HG02870 (cell line): ENCODE data around the gene VPS37D.

Experiments
- ATAC-seq: cut with Tn5 transposase; IDR thresholded peaks from one replicate; pipeline ENCODE4 v1.9.1; 2021; ENCODE audit warnings: mild to moderate bottlenecking, moderate library complexity; ENCODE audit not compliant: unreplicated experiment

Gene VPS37D

GRCh38 chr7:73678862-73679261, 11.2 kb downstream of the VPS37D start:
- ATAC-seq, result no peak

DNA sequence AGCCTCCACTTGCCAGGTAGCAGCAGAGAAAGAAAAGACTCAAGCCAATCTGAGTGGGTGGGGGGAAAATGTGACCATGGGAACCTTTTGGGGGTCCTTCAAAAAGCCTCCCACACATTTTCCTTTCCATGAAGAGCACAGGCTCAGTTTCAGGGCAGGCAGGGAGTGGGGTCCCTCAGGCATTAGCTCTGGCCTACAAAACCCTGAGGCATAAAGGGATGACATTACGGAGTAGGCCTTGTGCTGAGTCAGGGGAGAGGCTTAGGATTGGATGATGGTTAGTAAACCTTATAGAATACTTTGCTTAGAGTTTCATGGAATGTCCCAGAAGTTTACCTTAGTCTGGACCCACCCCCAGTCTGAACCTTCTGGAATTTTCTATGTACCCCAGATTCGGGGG, 12.1 kb downstream of the VPS37D start:
- no peak for ATAC-seq

DNA sequence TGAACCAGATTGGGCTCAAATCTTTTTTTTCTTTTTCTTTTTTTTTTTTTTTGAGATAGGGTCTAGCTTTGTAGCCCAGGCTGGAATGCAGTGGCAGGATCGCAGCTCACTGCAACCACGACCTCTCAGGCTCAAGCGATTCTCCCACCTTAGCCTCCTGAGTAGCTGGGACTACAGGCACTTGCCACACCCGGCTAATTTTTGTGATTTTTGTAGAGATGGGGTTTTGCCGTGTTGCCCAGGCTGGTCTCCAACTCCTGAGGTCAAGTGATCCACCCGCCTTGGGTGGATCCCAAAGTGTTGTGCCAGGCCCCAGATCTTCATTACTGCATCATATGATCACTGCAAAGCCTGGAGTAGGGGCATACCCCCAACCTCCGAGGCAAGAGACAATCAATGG, 12.9 kb downstream of the VPS37D start:
- no peak for ATAC-seq

GRCh38 chr7:73681031-73681430, 13.4 kb downstream of the VPS37D start:
- no peak for ATAC-seq

DNA sequence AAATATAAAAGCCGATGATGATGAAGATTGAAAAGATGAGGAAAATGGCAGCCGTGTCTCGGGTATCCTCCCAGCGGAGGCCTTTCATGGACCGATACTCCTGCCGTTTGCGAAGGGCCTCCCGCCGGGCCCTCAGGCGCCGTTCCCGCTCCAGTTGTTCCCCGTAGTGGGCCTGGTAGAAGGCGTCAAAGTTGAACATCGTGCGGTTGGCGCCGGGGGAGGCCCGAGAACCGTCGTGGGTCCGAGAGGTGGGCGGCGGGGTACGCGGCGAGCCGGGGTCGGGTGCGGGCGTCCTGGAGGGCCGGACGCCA, 15.1 kb downstream of the VPS37D start:
- ATAC-seq, result peak; percentile 5

DNA sequence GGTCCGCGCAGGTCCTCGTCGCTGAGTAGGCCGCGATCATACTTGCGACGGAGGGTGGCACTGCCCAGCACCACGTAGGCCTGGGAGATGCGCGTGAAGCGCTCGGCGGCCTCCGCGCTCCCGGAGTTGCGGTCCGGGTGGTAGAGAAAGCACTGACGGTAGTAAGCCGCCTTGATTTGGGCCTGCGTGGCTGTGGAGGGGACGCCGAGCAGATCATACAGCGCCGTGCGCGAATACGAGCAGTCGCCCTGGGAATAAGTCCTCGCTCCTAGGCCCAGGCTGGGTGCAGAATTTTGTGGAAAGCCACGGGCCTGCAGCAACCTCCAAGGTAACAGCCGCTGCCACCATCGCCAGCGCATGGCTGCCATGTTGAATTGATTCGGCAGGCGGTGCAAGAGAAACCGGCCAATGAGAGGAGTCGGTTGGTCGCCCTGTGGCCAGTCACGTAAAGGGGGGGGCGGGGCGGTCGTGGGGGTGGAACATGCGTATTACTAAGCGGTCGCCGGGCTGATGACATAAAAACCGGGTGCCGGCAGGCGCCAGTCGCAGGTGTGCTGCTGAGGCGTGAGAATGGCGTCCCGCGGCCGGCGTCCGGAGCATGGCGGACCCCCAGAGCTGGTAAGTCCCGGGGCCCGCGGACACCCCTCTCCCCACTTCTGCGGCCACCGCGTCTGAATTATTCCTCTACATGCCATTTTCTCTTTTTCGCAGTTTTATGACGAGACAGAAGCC, 15.6 kb downstream of the VPS37D start, which contains the start of the genes BUD23 and DNAJC30:
TSS of gene BUD23 (plus strand) at position 542 of the 732 bp plus-strand sequence. CDS start at position 571, 29 bp downstream.
TSS of gene DNAJC30 (minus strand) at position 398 of the 732 bp plus-strand sequence. CDS start at position 368, 30 bp downstream.
- peak; percentile 92 for ATAC-seq

DNA sequence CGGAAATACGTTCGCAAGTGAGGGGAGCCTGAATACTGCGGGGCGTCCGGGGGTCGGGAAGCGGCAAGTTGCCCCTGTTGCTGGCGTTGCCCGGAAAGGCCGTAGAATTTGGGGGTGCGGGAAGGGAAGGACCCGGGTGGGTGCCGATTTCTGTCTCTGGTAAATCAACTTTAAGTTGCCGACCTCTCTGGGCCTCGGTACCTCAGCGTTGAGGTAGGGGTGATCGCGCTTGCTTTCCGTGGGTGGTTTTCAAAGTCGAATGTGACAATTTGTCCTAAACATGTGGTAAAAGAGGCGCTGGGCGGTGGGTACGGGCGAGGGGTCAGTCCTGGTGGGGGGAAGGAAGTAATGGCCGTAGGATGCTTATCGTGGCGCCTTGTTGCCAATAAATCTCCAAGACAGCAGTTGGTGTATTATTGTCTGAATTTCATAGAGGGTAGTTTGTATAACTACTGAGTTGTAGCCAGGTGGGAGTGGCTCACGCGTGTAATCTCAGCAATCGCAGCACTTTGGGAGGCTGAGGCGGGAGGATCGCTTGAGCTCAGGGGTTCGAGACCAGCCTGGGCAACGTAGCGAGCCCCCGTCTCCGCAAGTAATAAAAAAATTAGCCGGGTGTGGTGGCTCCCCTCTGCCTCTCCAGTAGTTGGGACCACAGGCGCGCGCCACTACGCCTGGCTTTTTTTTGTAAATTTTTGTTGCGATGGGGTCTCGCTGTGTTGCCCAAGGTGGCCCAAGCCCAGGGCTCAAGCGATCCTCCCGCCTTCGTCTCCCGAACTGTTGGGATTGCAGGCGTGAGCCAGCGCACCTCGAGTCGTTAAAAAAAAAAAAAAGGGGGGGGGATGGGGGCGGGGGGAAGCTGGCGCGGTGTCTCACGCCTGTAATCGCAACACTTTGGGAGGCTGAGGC, 16.4 kb downstream of the VPS37D start:
- no peak for ATAC-seq

DNA sequence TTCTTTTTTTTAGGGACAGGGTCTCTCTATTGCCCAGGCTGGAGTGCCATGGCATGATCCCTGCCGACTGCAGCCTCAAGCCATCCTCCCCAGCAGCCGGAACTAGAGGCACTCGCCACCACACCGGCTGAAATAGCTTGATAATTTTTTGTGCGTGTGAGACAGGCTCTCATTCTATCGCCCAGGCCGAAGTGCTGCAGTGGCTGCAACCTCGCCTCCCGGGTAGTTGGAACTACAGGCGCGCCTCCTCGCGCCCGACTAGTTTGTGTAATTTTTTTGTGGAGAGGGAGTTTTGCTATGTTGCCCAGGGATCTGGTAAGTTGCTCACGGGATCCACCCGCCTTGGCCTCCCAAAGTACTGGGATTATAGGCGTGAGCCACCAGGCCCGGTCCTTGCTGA, 17.7 kb downstream of the VPS37D start:
- ATAC-seq, result no peak

DNA sequence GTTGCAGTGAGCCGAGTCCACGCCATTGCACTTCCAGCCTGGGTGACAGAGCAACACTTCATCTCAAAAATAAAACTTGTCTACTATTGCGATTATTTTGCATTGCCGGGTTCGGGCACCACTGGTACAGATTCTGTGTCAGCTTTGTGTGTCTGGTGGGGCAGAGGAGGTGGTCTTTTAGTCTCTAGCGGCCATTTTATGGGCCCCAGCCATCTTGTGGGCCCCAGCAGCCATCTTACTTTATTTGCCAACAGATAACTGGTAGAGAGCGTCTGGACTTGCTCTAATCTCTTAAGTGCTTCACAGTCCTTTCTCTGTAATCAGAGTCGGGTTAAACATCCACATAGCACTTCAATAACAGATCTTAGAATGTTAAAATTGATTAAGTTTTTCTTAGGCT, 20.7 kb downstream of the VPS37D start:
- no peak for ATAC-seq

DNA sequence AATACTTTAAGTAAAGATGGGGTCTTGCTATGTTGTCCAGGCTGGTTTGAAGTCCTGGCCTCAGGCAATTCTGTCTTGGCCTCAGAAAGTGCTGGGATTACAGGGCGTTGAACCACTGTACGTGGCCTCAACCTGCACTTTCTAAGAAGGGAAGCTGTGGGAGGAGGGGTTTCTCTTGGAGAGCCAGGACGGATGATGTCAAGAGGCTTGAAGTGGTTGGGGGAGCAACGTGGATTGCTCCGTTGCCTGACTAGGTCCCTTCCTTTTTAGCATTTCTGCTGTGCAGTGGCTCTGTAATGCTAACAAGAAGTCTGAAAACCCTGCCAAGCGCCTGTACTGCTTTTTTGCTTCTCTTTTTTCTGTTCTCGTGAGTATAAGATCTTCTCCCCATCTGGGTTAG, 23.0 kb downstream of the VPS37D start:
- ATAC-seq, result no peak

GRCh38 chr7:73696372-73696771, 28.7 kb downstream of the VPS37D start:
- ATAC-seq, result no peak

DNA sequence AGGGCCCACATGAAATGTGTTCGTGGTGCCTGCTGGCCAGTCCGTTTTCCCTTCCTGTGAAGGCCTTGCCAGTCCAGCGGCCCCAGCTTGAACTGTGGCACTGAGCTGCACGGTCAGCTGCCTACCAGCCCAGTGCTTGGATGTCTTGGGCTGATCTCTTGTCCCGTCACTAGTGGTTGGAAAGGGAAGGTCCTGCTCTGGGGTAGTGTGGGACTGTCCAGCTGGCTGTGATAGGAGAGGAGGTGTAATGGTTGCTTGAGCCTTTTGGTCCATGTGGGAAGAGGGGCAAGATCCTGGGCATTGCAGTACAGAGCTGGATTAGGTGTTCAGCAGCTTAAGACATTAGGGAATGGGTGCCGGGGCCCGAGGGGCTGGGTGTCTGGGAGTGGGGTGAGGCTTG, 30.8 kb downstream of the VPS37D start:
- no peak for ATAC-seq

DNA sequence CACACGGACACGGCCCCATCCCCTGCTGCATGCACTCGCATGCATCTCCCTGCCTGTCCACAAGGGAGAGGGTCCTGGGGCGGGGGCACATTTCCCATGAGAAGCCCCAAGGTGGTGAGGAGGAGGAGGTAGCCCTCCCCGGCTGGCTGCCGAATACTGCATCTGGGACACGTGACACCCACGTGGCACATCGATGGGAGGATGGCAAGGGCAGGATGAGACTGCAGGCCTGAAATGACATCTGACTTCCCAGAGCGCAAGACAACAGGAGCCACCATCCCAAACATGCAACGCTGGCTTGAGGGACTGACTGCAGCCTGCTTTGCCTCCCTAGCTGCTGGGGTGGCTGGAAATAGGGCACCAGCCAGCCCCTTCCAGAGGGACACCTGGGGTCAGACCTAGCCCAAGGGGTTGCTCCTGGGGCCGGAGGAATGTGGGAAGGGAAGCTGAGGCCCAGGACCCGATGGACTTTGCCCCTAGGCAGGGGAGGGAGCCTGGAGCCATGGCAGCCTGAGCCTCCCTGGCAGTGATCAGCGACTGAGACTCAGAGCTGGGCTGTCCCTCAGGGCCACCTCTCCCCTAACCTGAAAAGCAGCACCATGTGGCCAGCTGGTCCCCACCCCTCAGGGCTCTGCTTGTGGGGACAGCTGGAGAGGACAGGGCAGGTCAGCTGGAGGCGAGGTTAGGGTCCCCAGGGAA, 31.9 kb downstream of the VPS37D start:
- no peak for ATAC-seq

DNA sequence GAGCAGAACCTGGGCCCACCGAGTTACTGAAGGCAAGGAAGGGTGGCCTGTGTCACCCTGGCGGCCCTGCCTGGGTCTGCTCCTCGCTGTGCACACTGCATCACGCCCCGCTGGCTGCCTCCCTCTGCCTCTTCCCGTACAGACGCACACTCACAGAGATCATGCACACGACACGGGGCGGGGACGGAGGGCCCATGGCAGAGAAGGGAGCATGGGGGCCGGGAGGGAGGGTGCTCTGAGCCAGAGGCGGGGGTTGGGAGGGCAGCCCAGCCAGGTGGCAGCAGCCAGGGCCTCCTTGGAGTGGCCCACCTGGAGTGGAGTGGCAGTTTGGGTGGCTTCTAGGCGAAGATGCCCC, 32.4 kb downstream of the VPS37D start:
- ATAC-seq, result no peak

DNA sequence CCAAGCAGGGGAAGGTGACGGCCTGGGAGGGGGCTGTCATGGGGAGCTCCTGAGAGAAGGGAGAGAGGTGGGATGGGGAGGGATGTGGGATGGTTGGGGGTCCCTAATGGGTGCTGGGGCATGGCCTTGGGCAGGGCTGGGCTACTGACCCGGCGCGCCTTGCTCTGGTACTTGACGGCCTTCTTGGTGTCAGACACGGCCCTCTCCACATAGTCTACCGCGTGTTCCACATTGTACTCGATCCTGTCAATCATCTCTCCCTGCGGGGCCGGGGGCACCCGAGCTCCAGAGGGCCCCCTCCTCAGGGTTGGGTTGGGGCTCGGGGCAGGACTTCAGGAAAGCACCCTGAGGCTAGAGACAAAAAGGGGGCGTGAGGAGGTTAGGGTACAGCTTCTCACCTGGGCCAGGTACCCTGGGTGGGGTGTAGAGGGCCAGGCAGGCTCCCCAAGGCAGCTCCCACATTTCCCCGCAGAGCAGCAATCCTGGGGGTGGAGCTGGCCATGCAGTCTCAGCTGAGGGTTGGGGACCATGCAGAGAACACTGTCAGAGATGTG, 33.0 kb downstream of the VPS37D start:
- no peak for ATAC-seq

DNA sequence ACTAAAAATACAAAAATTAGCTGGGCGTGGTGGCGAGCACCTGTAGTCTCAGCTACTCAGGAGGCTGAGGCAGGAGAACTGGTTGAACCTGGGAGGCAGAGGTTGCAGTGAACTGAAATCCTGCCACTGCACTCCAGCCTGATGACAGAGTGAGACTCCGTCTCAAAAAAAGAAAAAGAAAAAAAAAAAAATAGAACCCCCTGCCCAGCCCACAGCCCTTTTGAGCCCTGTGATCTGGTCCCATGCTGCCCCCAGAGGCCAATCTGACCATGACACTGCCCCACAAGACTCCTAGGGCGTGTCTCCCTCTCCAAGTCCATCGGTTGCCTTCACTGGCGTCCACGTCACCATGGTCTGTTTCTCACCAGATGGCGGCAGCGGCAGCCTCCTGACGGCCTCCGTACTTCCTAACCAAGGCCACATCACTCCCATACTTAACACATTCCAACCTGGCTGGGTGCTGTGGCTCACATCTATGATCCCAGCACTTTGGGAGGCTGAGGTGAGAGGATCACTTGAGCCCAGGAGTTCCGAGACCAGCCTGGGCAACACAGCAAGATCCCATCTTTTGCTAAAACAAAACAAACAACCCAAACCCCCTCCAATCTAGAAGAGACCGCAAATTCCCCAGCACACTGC, 33.8 kb downstream of the VPS37D start:
- ATAC-seq, result no peak

DNA sequence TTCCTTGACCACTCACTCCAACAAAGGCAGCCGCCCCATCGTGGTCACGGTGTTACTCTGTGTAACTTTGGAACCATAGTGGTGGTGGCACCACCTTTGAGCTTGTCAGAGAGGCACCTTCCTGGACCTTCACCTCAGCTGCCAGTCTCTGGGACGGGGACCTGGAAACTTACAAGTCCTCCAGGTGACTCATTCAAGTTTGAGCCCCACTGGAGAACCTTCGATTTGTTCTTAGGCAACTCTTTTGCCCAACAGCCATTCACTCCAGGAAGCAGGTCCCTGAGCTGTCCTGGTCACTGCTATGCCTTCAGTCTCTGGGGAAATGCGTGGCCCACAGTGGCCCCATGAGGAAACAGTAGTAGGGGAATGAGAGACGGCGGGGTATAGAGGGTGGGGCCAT, 34.6 kb downstream of the VPS37D start:
- no peak for ATAC-seq

GRCh38 chr7:73702665-73703064, 35.0 kb downstream of the VPS37D start:
- ATAC-seq, result no peak

- ATAC-seq, result no peak
Observed at GRCh38 chr7:73703225-73703624, 35.6 kb downstream of the VPS37D start.

DNA sequence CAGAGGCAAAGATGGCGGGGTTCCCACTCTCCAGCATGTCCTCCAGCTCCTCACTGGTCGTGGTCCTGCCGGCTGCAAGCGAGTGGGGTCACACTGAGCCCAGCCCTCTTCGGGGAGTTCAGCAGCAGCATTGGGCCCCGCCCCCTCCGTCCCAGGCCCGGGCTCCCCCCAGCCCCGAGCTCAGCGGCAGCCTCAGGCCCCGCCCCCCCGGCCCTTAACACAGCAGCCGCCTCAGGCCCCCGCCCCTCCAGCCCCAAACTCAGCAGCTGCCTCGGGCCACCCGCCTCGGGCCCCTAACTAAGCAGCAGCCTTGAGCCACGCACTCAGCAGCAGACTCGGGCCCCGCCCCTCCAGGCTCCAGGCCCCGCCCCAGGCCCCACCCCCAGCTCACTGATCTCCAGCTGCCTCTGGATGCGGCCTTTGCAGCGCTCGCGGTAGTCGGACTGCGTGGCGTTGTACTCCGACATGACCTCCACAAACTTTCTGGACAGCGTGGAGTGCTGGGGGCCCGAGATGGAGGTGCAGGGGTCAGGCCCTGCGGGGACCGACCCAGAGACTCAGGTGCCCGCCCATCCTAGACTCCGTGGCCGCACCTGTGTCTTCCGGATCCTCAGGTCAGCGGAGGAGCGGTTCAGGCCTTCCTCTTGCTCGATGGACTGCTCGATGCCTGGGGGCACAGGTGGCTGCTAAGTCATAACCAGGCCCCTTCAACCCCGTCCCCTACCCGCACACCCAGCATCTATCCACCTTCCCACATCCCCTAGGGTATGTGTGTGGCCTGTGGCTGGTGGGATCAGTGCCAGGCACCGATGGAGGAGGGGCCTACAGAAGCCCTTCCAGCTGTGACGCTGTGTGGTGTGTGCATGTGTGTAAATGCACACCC, 36.4 kb downstream of the VPS37D start:
- no peak for ATAC-seq
